HEK293 (cell line): Measurements from ENCODE around the gene RHBDD2.

Source experiments
- CTCF ChIP-seq: fragments of 450-650 bp; formaldehyde crosslinking; IDR thresholded peaks from 2 replicates; pipeline ENCODE4 v1.5.1; 2016; ENCODE audit warnings: missing biosample characterization, missing genetic modification characterization
- YY2 ChIP-seq: fragments of 450-650 bp; formaldehyde crosslinking; IDR thresholded peaks from 2 replicates; pipeline ENCODE4 v1.5.1; 2016; ENCODE audit warnings: missing biosample characterization, missing genetic modification characterization
- ZBTB17 ChIP-seq: fragments of 450-650 bp; formaldehyde crosslinking; IDR thresholded peaks from 2 replicates; pipeline ENCODE4 v1.5.1; 2016; ENCODE audit warnings: missing biosample characterization, missing genetic modification characterization
- ZBTB49 ChIP-seq: fragments of 450-650 bp; formaldehyde crosslinking; IDR thresholded peaks from 2 replicates; pipeline ENCODE4 v1.5.1; 2016; ENCODE audit warnings: missing biosample characterization, missing genetic modification characterization, low read depth
- ZNF132 ChIP-seq: fragments of 450-650 bp; formaldehyde crosslinking; IDR thresholded peaks from 2 replicates; pipeline ENCODE4 v1.5.1; 2017; ENCODE audit warnings: missing biosample characterization, missing genetic modification characterization, borderline replicate concordance
- ZNF202 ChIP-seq: fragments of 450-650 bp; formaldehyde crosslinking; IDR thresholded peaks from 2 replicates; pipeline ENCODE4 v1.5.1; 2016; ENCODE audit warnings: missing biosample characterization, missing genetic modification characterization, borderline replicate concordance
- ZNF558 ChIP-seq: fragments of 450-650 bp; formaldehyde crosslinking; IDR thresholded peaks from 2 replicates; pipeline ENCODE4 v1.5.1; 2016; ENCODE audit warnings: missing biosample characterization, missing genetic modification characterization
- ZNF792 ChIP-seq: fragments of 450-650 bp; formaldehyde crosslinking; IDR thresholded peaks from 2 replicates; pipeline ENCODE4 v1.5.1; 2016; ENCODE audit warnings: missing biosample characterization, missing genetic modification characterization
- TF ChIP-seq, protein P1 (sequence below): fragments of 450-650 bp; formaldehyde crosslinking; IDR thresholded peaks from 2 replicates; pipeline ENCODE4 v1.5.1; 2016; ENCODE audit warnings: missing biosample characterization, missing genetic modification characterization
- TF ChIP-seq, protein P2 (sequence below): fragments of 450-650 bp; formaldehyde crosslinking; optimal IDR thresholded peaks from 2 replicates; pipeline ENCODE3; 2016; ENCODE audit warnings: missing biosample characterization, mild to moderate bottlenecking, missing genetic modification characterization

- no peak for TF ChIP-seq CTCF
- TF ChIP-seq ZBTB49 (tag by site-specific recombination) = no peak
- TF ChIP-seq ZNF132 (tag by site-specific recombination) = no peak
- TF ChIP-seq, protein P1, sequence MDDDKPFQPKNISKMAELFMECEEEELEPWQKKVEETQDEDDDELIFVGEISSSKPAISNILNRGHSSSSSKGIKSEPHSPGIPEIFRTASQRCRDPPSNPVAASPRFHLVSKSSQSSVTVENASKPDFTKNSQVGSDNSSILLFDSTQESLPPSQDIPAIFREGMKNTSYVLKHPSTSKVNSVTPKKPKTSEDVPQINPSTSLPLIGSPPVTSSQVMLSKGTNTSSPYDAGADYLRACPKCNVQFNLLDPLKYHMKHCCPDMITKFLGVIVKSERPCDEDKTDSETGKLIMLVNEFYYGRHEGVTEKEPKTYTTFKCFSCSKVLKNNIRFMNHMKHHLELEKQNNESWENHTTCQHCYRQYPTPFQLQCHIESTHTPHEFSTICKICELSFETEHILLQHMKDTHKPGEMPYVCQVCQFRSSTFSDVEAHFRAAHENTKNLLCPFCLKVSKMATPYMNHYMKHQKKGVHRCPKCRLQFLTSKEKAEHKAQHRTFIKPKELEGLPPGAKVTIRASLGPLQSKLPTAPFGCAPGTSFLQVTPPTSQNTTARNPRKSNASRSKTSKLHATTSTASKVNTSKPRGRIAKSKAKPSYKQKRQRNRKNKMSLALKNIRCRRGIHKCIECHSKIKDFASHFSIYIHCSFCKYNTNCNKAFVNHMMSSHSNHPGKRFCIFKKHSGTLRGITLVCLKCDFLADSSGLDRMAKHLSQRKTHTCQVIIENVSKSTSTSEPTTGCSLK = no peak
- no peak for TF ChIP-seq ZBTB17
- no peak for TF ChIP-seq ZNF202 (tag by site-specific recombination)
- TF ChIP-seq, protein P2, sequence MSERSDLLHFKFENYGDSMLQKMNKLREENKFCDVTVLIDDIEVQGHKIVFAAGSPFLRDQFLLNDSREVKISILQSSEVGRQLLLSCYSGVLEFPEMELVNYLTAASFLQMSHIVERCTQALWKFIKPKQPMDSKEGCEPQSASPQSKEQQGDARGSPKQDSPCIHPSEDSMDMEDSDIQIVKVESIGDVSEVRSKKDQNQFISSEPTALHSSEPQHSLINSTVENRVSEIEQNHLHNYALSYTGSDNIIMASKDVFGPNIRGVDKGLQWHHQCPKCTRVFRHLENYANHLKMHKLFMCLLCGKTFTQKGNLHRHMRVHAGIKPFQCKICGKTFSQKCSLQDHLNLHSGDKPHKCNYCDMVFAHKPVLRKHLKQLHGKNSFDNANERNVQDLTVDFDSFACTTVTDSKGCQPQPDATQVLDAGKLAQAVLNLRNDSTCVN = no peak
- no peak for TF ChIP-seq YY2 (tag by site-specific recombination)
- TF ChIP-seq ZNF792 (tag by site-specific recombination) = no peak
- TF ChIP-seq ZNF558 = no peak
Measured at GRCh38 chr7:75924256-75924655, 45.4 kb downstream of the RHBDD2 start.
